Mammary epithelial cell (primary cell): ENCODE measurements around the gene CTBS.

ENCODE experiments used
- EZH2 ChIP-seq: IDR thresholded peaks from 2 replicates; pipeline ENCODE4 v1.6.1; 2012; ENCODE audit warnings: low read length, inconsistent platforms, borderline replicate concordance
- TF ChIP-seq, protein P1 (sequence below), 2 donors: IDR thresholded peaks in 1 of 2; conservative IDR thresholded peaks in 1 of 2; 2 replicates each; pipeline ENCODE4 v1.5.1; 2011 to 2012; ENCODE audit warnings: inconsistent platforms in 2 of 2, low read length in 2 of 2, mild to moderate bottlenecking in 2 of 2, control low read depth in 1 of 2, low read depth in 1 of 2; ENCODE audit not compliant: insufficient read depth in 1 of 2; ENCODE audit errors: extremely low read depth in 1 of 2

DNA sequence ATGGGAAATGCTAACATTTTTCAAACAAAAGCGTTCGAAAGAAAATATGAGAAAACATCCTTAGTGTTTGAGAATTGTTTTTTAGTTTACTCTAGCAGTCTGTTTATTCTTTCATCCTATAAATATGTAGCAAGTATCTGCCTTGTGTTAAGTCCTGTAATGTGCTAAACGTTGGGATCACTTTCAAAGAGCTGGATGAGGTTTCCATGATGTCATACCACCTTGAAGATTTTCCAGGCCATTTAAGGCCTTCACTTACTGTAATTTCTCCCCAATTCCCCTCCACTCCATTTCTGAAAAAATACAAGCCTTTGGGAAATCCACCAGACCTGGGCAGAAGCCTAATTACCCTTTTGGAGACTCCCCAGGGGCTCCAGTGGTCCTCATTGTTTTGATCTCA lies 24.2 kb upstream of the CTBS start:
- TF ChIP-seq, protein P1, sequence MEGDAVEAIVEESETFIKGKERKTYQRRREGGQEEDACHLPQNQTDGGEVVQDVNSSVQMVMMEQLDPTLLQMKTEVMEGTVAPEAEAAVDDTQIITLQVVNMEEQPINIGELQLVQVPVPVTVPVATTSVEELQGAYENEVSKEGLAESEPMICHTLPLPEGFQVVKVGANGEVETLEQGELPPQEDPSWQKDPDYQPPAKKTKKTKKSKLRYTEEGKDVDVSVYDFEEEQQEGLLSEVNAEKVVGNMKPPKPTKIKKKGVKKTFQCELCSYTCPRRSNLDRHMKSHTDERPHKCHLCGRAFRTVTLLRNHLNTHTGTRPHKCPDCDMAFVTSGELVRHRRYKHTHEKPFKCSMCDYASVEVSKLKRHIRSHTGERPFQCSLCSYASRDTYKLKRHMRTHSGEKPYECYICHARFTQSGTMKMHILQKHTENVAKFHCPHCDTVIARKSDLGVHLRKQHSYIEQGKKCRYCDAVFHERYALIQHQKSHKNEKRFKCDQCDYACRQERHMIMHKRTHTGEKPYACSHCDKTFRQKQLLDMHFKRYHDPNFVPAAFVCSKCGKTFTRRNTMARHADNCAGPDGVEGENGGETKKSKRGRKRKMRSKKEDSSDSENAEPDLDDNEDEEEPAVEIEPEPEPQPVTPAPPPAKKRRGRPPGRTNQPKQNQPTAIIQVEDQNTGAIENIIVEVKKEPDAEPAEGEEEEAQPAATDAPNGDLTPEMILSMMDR (conservative IDR thresholded peaks at IDR 0.05 in 1 of 2, IDR thresholded peaks at IDR 0.05 in 1 of 2; ENCODE audit: extremely low read depth in 1 of 2, insufficient read depth in 1 of 2, low read depth in 1 of 2, low read length in 2 of 2): no peak
- no peak for TF ChIP-seq EZH2
